DND-41 (cell line): ENCODE measurements around the gene MYADM.

ENCODE experiments used
- CTCF ChIP-seq: IDR thresholded peaks from 2 replicates; pipeline ENCODE4 v1.5.1; 2012; ENCODE audit warnings: borderline replicate concordance, low read length, moderate library complexity, mild to moderate bottlenecking; ENCODE audit not compliant: poor library complexity, severe bottlenecking; ENCODE audit errors: extremely low read depth
- EZH2 ChIP-seq: IDR thresholded peaks from 3 replicates; pipeline ENCODE4 v1.6.1; 2012; ENCODE audit warnings: borderline replicate concordance, low read depth, mild to moderate bottlenecking, moderate library complexity, low read length, inconsistent platforms; ENCODE audit not compliant: severe bottlenecking

- TF ChIP-seq CTCF (no peak), EZH2 (no peak)
Measured at GRCh38 chr19:53875602-53876325, 8.1 kb downstream of the MYADM start.
